ENCODE measurements around the gene TBC1D2.

TBC1D2 gene

GRCh38 chr9:98262056-98262455 lies 6.6 kb upstream of the TBC1D2 start:
- Mint-ChIP-seq H3K4me3 (no peak overlapping the region), H3K36me3 (ENCODE audit: low read depth) (peaks cover 2% of the 10 kb centered on the region), H3K9me3 (no peaks in the 10 kb centered on the region), H3K27ac (no peak overlapping the region), H3K4me1 (ENCODE audit: low read depth) (peaks cover 2% of the 10 kb centered on the region), H3K27me3 (ENCODE audit: low read depth) (peaks cover 11% of the 10 kb centered on the region)
- DNase-seq (ENCODE audit: low spot score) = no peak

GRCh38 chr9:98260635-98261034 lies 5.2 kb upstream of the TBC1D2 start:
- Mint-ChIP-seq H3K4me1 (ENCODE audit: low read depth) (peaks cover 8% of the 10 kb centered on the region), H3K36me3 (ENCODE audit: low read depth) (peaks cover 2% of the 10 kb centered on the region)

GRCh38 chr9:98259791-98260190 lies 4.3 kb upstream of the TBC1D2 start:
- Mint-ChIP-seq H3K4me1 (ENCODE audit: low read depth) (peaks cover 11% of the 10 kb centered on the region), H3K9me3 (no peaks in the 10 kb centered on the region), H3K4me3 (no peak overlapping the region), H3K27me3 (ENCODE audit: low read depth) (peaks cover 7% of the 10 kb centered on the region), H3K36me3 (ENCODE audit: low read depth) (peaks cover 2% of the 10 kb centered on the region), H3K27ac (no peak overlapping the region)
- no peak for DNase-seq (ENCODE audit: low spot score)

More at GRCh38 chr9:98260635-98261034, 5.2 kb upstream of the TBC1D2 start:
- no peak overlapping the region for H3K27ac Mint-ChIP-seq
- H3K9me3 Mint-ChIP-seq = no peaks in the 10 kb centered on the region
- DNase-seq (ENCODE audit: low spot score) = no peak
- H3K4me3 Mint-ChIP-seq = no peak overlapping the region
- H3K27me3 Mint-ChIP-seq (ENCODE audit: low read depth) = peaks cover 11% of the 10 kb centered on the region

GRCh38 chr9:98256756-98257155 lies 1.3 kb upstream of the TBC1D2 start:
- Mint-ChIP-seq H3K36me3 (ENCODE audit: low read depth) (peaks cover 2% of the 10 kb centered on the region), H3K27me3 (ENCODE audit: low read depth) (peaks cover 7% of the 10 kb centered on the region), H3K4me3 (peak overlapping the region; percentile 98), H3K4me1 (ENCODE audit: low read depth) (peaks cover 17% of the 10 kb centered on the region), H3K27ac (peak overlapping the region; percentile 97), H3K9me3 (no peaks in the 10 kb centered on the region)
- no peak for DNase-seq (ENCODE audit: low spot score)

DNA sequence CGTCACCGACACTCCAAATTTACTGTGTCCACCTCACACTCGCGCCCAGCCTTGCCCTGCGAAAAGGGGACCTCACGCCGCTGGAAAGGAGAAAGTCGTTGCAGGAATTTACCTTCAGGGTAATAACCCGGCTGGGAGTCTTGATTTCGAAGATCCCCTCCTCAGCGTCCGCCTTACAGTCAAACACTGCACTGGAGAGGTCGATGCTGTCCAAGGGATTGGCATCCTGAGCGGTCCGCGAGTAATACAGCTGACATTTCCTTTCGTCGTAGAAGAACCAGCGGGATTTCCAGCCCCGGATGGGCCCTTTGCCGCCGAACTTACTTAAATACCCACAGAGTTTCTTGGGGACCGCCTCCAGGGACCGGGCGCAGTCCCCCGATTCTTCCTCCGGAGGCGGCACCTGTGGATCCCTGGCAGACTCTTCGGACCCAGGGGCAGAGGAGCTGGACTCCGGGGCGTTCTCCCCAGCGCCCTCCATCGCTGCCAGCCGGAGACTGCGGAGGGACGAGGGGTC lies 330 bp downstream of the TBC1D2 start:
- Mint-ChIP-seq H3K9me3 (no peaks in the 10 kb centered on the region), H3K36me3 (ENCODE audit: low read depth) (peaks cover 3% of the 10 kb centered on the region), H3K4me3 (peak overlapping the region; percentile 98), H3K4me1 (ENCODE audit: low read depth) (peaks cover 17% of the 10 kb centered on the region), H3K27ac (no peak overlapping the region), H3K27me3 (ENCODE audit: low read depth) (peaks cover 7% of the 10 kb centered on the region)
- no peak for DNase-seq (ENCODE audit: low spot score)

GRCh38 chr9:98254228-98255060 lies 1.0 kb downstream of the TBC1D2 start:
- H3K36me3 Mint-ChIP-seq (ENCODE audit: low read depth) = peaks cover 8% of the 10 kb centered on the region
- peaks cover 7% of the 10 kb centered on the region for H3K27me3 Mint-ChIP-seq (ENCODE audit: low read depth)
- peak overlapping the region; percentile 98 for H3K4me3 Mint-ChIP-seq
- H3K4me1 Mint-ChIP-seq (ENCODE audit: low read depth) = peaks cover 19% of the 10 kb centered on the region
- no peaks in the 10 kb centered on the region for H3K9me3 Mint-ChIP-seq
- no peak overlapping the region for H3K27ac Mint-ChIP-seq
- no peak for DNase-seq (ENCODE audit: low spot score)

- no peak overlapping the region for H3K4me3 Mint-ChIP-seq
- H3K36me3 Mint-ChIP-seq (ENCODE audit: low read depth) = peaks cover 6% of the 10 kb centered on the region
- no peak for DNase-seq (ENCODE audit: low spot score)
- H3K4me1 Mint-ChIP-seq (ENCODE audit: low read depth) = peaks cover 27% of the 10 kb centered on the region
- no peaks in the 10 kb centered on the region for H3K9me3 Mint-ChIP-seq
- no peak overlapping the region for H3K27ac Mint-ChIP-seq
- H3K27me3 Mint-ChIP-seq (ENCODE audit: low read depth) = peaks cover 7% of the 10 kb centered on the region
These were observed 1.9 kb downstream of the TBC1D2 start for GRCh38 chr9:98253565-98253964.

GRCh38 chr9:98251551-98251950 lies 3.9 kb downstream of the TBC1D2 start:
- Mint-ChIP-seq H3K27me3 (ENCODE audit: low read depth) (peaks cover 7% of the 10 kb centered on the region), H3K36me3 (ENCODE audit: low read depth) (peaks cover 6% of the 10 kb centered on the region), H3K4me1 (ENCODE audit: low read depth) (peaks cover 27% of the 10 kb centered on the region), H3K9me3 (no peaks in the 10 kb centered on the region), H3K4me3 (no peak overlapping the region), H3K27ac (no peak overlapping the region)
- no peak for DNase-seq (ENCODE audit: low spot score)

GRCh38 chr9:98249771-98250170 lies 5.7 kb downstream of the TBC1D2 start:
- Mint-ChIP-seq H3K4me1 (ENCODE audit: low read depth) (peaks cover 24% of the 10 kb centered on the region), H3K27me3 (ENCODE audit: low read depth) (peaks cover 7% of the 10 kb centered on the region), H3K36me3 (ENCODE audit: low read depth) (peaks cover 6% of the 10 kb centered on the region), H3K4me3 (no peak overlapping the region), H3K27ac (no peak overlapping the region), H3K9me3 (no peaks in the 10 kb centered on the region)
- DNase-seq (ENCODE audit: low spot score) = no peak

DNA sequence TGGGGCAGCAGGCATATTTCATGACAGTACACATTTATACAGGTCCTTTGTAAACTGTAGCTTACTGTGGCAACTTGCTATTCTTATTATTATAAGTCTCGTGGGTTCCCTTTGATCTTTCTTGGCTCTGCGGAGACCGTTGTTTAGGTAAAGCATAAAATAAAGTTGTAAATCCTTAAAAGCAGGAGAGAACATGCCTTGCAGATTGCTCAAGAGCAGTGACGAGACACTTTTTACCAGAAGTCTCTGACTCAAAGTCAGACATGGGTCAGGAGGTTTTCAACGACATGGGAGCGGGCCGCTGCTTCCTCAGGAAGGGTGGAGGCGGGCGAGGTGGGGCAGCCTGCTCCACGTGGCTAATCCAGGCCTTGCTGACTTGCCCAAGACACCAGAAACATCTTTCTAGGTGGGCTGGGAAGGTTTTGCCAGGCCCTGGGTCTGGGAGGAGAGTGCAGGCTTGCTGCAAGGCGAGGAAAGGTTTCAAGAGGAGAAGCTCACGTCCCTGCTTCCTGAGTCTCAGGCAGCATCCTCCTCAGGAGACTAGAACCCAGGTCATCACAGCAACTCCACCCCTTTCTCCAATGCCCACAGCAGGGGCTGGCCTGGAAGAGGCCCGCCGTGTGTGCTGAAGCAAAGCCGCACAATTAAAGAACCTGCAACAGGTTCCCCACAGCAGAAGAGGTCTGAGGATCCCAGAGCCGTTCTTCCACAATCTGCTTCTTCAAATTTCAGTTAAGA lies 6.5 kb downstream of the TBC1D2 start:
- H3K36me3 Mint-ChIP-seq (ENCODE audit: low read depth) = peaks cover 6% of the 10 kb centered on the region
- H3K4me3 Mint-ChIP-seq = no peak overlapping the region
- no peaks in the 10 kb centered on the region for H3K9me3 Mint-ChIP-seq
- no peak for DNase-seq (ENCODE audit: low spot score)
- H3K4me1 Mint-ChIP-seq (ENCODE audit: low read depth) = peaks cover 17% of the 10 kb centered on the region
- peak overlapping the region; percentile 24 for H3K27ac Mint-ChIP-seq
- peaks cover under 1% of the 10 kb centered on the region for H3K27me3 Mint-ChIP-seq (ENCODE audit: low read depth)

GRCh38 chr9:98247831-98248657 lies 7.4 kb downstream of the TBC1D2 start:
- H3K4me3 Mint-ChIP-seq = no peak overlapping the region
- peaks cover 6% of the 10 kb centered on the region for H3K36me3 Mint-ChIP-seq (ENCODE audit: low read depth)
- peak overlapping the region; percentile 24 for H3K27ac Mint-ChIP-seq
- DNase-seq (ENCODE audit: low spot score) = no peak
- H3K9me3 Mint-ChIP-seq = no peaks in the 10 kb centered on the region
- H3K27me3 Mint-ChIP-seq (ENCODE audit: low read depth) = no peaks in the 10 kb centered on the region
- peaks cover 15% of the 10 kb centered on the region for H3K4me1 Mint-ChIP-seq (ENCODE audit: low read depth)

DNA sequence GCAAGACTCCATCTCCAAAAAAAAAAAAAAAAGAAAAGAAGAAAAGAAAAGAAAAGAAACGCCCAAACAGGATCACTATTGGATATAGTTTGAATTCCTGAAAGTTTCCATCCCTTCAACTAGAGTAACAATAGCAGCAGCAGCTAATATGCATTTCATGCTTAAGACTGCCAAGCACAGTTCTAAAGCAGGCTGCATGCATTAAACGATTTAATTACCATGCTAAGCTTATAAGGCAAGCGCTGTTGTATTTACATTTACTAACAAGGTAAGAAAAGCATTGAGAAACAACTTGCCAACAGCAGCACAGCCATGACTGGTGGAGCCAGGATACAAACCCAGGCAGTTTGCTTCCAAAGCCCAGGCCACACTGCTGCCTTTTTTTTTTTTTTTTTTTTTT lies 13.0 kb downstream of the TBC1D2 start:
- no peaks in the 10 kb centered on the region for H3K27me3 Mint-ChIP-seq (ENCODE audit: low read depth)
- H3K4me3 Mint-ChIP-seq = no peak overlapping the region
- H3K36me3 Mint-ChIP-seq (ENCODE audit: low read depth) = no peaks in the 10 kb centered on the region
- no peak for DNase-seq (ENCODE audit: low spot score)
- no peaks in the 10 kb centered on the region for H3K9me3 Mint-ChIP-seq
- H3K4me1 Mint-ChIP-seq (ENCODE audit: low read depth) = no peaks in the 10 kb centered on the region
- H3K27ac Mint-ChIP-seq = no peak overlapping the region

GRCh38 chr9:98241357-98242300 lies 13.8 kb downstream of the TBC1D2 start:
- H3K9me3 Mint-ChIP-seq = no peaks in the 10 kb centered on the region
- no peak for DNase-seq (ENCODE audit: low spot score)
- H3K27me3 Mint-ChIP-seq (ENCODE audit: low read depth) = no peaks in the 10 kb centered on the region
- no peaks in the 10 kb centered on the region for H3K36me3 Mint-ChIP-seq (ENCODE audit: low read depth)
- no peaks in the 10 kb centered on the region for H3K4me1 Mint-ChIP-seq (ENCODE audit: low read depth)
- no peak overlapping the region for H3K4me3 Mint-ChIP-seq
- no peak overlapping the region for H3K27ac Mint-ChIP-seq
